Panc1 (cell line): ENCODE measurements around the gene FHIT. TPM values are rescaled to one million over a fixed set of nuclear protein-coding genes. Genes with fewer than 3 reads are reported as not detected.

Source experiments
- ATAC-seq: fragments of 200-7000 bp; cut with Tn5 transposase; 2 replicates; pipeline ENCODE4 v1.9.1; 2020; ENCODE audit warnings: mild to moderate bottlenecking, moderate library complexity
- BruUV-seq: library from RNA; stranded (reverse); fragments of 400-500 nt; replicated peaks from 2 replicates; lab custom pipeline; 2021; lab: Mats Ljungman, UMichigan
- CTCF ChIA-PET: fragments of 300-600 bp; sonication (Branson Sonifier 250); formaldehyde crosslinking; loops from one replicate; lab custom pipeline; 2022; ENCODE audit warnings: antibody characterized with exemption; lab: Charles Lee
- POLR2A ChIA-PET: fragments of 300-600 bp; sonication (Branson Sonifier 250); formaldehyde crosslinking; loops from one replicate; lab custom pipeline; 2022; ENCODE audit warnings: antibody characterized with exemption; lab: Charles Lee
- DNase-seq: peaks from one replicate; pipeline ENCODE4 v3.0.0-alpha.2; 2010; ENCODE audit warnings: low read depth, low spot score
- H3K27ac ChIP-seq: 2 replicates; pipeline ENCODE4 v1.5.1; 2011; ENCODE audit warnings: mild to moderate bottlenecking, low read length, inconsistent platforms
- H3K27me3 ChIP-seq: fragments of 200-500 bp; sonication (Bioruptor generic); 2 replicates; pipeline ENCODE4 v1.6.0; 2014; ENCODE audit warnings: low read length, inconsistent platforms; ENCODE audit not compliant: control insufficient read depth, insufficient read depth
- H3K36me3 ChIP-seq: fragments of 200-500 bp; sonication (Bioruptor generic); 2 replicates; pipeline ENCODE4 v1.5.1; 2014; ENCODE audit warnings: inconsistent platforms, mild to moderate bottlenecking, low read length, moderate library complexity; ENCODE audit not compliant: control insufficient read depth, insufficient read depth
- H3K4me1 ChIP-seq: 2 replicates; pipeline ENCODE4 v1.5.1; 2011; ENCODE audit warnings: inconsistent platforms, mild to moderate bottlenecking, low read length, moderate library complexity; ENCODE audit not compliant: control insufficient read depth, insufficient read depth
- H3K4me3 ChIP-seq, 2 experiments: 2 replicates each; pipeline ENCODE4 v1.5.1; 2011 to 2012; ENCODE audit warnings: low read depth in 2 of 2, low read length in 2 of 2, mild to moderate bottlenecking in 2 of 2, inconsistent platforms in 1 of 2, moderate library complexity in 1 of 2
- H3K9me3 ChIP-seq: fragments of 200-500 bp; sonication (Bioruptor generic); 2 replicates; pipeline ENCODE4 v1.5.1; 2014; ENCODE audit warnings: low read depth, mild to moderate bottlenecking, inconsistent platforms, low read length, moderate library complexity; ENCODE audit not compliant: control insufficient read depth, insufficient read depth
- CTCF ChIP-seq: fragments of 450-650 bp; IDR thresholded peaks from 2 replicates; pipeline ENCODE4 v1.5.1; 2017; ENCODE audit warnings: mild to moderate bottlenecking
- POLR2AphosphoS5 ChIP-seq: IDR thresholded peaks from 2 replicates; pipeline ENCODE4 v1.6.1; 2012; ENCODE audit warnings: mild to moderate bottlenecking, low read depth, low read length, moderate library complexity
- REST ChIP-seq, 2 experiments: IDR thresholded peaks; 2 replicates each; pipeline ENCODE4 v1.6.1; 2011 to 2012; ENCODE audit warnings: low read depth in 2 of 2, control low read depth in 1 of 2, low read length in 1 of 2, mild to moderate bottlenecking in 1 of 2, moderate library complexity in 1 of 2; ENCODE audit not compliant: insufficient read depth in 1 of 2
- SIN3A ChIP-seq: IDR thresholded peaks from 2 replicates; pipeline ENCODE4 v1.6.1; 2012; ENCODE audit warnings: low read depth, mild to moderate bottlenecking, low read length, moderate library complexity, borderline replicate concordance; ENCODE audit not compliant: insufficient read depth
- TCF7L2 ChIP-seq: IDR thresholded peaks from 2 replicates; pipeline ENCODE4 v1.6.1; 2011; ENCODE audit warnings: mild to moderate bottlenecking, low read depth, low read length, inconsistent platforms
- in situ Hi-C: cut with HindIII; loops from 2 replicates; pipeline ENCODE4 v1.10.0; 2016; ENCODE audit warnings: low sequenced_read_pairs, low pct_unique_long_range_greater_than_20kb
- intact Hi-C: fragments of 100-400 bp; cut with micrococcal nuclease; formaldehyde crosslinking; loops from one replicate; pipeline ENCODE4 v1.10.0; 2022; ENCODE audit not compliant: unreplicated experiment
- total RNA-seq: library from RNA; stranded (reverse); gene quantifications from one replicate; pipeline ENCODE4 v1.2.1, GENCODE V29; 2021; ENCODE audit not compliant: unreplicated experiment

The FHIT gene
- total RNA-seq, 1 experiment from 2014 or later, result 2.2 TPM

DNA sequence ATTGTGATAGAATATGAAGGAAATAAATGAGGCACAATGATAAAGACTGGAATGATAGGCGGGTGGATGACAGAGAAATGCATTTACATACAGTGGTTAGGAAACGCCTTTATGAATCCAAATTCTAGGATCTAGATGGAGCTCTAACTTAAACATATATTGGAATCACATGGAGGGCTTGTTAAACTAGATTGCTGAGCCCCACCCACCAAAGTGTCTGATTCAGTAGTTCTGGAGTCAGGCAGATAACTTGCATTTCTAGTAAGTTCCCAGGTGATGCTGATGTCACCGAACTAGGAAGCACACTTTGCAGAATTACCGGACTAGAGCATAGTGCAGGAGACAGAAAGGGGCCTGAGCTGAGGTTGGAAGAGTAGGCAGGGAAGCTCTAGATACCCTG lies 837.2 kb downstream of the FHIT start:
- Histone ChIP-seq H3K27me3 (no peaks in the 10 kb centered on the region), H3K9me3 (no peaks in the 10 kb centered on the region), H3K36me3 (no peaks in the 10 kb centered on the region), H3K4me3 (no peak overlapping the region), H3K27ac (no peak overlapping the region), H3K4me1 (no peaks in the 10 kb centered on the region)
- ATAC-seq (no peak), DNase-seq (no peak)
- BruUV-seq, result no TSS peak
- in situ Hi-C loops, result no loop called here
- intact Hi-C loops, result no loop called here
- TF ChIP-seq POLR2AphosphoS5, result no peak
- TF ChIP-seq SIN3A, result no peak
- no peak for TF ChIP-seq TCF7L2
- no peak for TF ChIP-seq REST (IDR thresholded peaks at IDR 0.05; ENCODE audit: insufficient read depth in 1 of 2, low read depth in 2 of 2, low read length in 1 of 2)
- no peak for TF ChIP-seq CTCF
- CTCF ChIA-PET, result no interaction called here
- POLR2A ChIA-PET, result no interaction called here

- Histone ChIP-seq H3K4me1 (no peaks in the 10 kb centered on the region), H3K9me3 (no peaks in the 10 kb centered on the region), H3K27me3 (no peaks in the 10 kb centered on the region), H3K4me3 (no peak overlapping the region), H3K27ac (no peak overlapping the region), H3K36me3 (no peaks in the 10 kb centered on the region)
- in situ Hi-C loops (no loop called here), intact Hi-C loops (no loop called here)
- ChIA-PET CTCF (no interaction called here), POLR2A (no interaction called here)
- ATAC-seq (no peak), DNase-seq (no peak)
- TF ChIP-seq REST (IDR thresholded peaks at IDR 0.05; ENCODE audit: insufficient read depth in 1 of 2, low read depth in 2 of 2, low read length in 1 of 2) (no peak), CTCF (no peak), POLR2AphosphoS5 (no peak), TCF7L2 (no peak)
- no TSS peak for BruUV-seq
Measured at GRCh38 chr3:60413551-60413950, 837.7 kb downstream of the FHIT start.
